PFSK-1 (cell line): ENCODE measurements around the gene DYNC1H1.

ENCODE experiments used
- FOXP2 ChIP-seq: optimal IDR thresholded peaks from 2 replicates; pipeline ENCODE3; 2011; ENCODE audit warnings: borderline replicate concordance, control low read depth, inconsistent platforms; ENCODE audit not compliant: insufficient read depth; ENCODE audit errors: extremely low read length, extremely low read depth
- POLR2AphosphoS5 ChIP-seq: IDR thresholded peaks from 2 replicates; pipeline ENCODE4 v1.6.1; 2012; ENCODE audit warnings: low read depth, mild to moderate bottlenecking, control low read depth, low read length, moderate library complexity
- SIN3A ChIP-seq: IDR thresholded peaks from 2 replicates; pipeline ENCODE4 v1.6.1; 2012; ENCODE audit warnings: mild to moderate bottlenecking, low read length, moderate library complexity, borderline replicate concordance; ENCODE audit not compliant: insufficient read depth
- TAF1 ChIP-seq: IDR thresholded peaks from 2 replicates; pipeline ENCODE4 v1.6.1; 2012; ENCODE audit warnings: low read length, control low read depth, borderline replicate concordance; ENCODE audit not compliant: insufficient read depth
- TF ChIP-seq, protein P1 (sequence below), 2 experiments: IDR thresholded peaks; 2 replicates each; pipeline versions ENCODE4 v1.6.1 to v1.8.0; 2011 to 2012; ENCODE audit warnings: low read depth in 2 of 2, low read length in 2 of 2, control low read depth in 1 of 2, inconsistent platforms in 1 of 2, mild to moderate bottlenecking in 1 of 2, moderate library complexity in 1 of 2; ENCODE audit not compliant: insufficient read depth in 1 of 2

DYNC1H1 gene

DNA sequence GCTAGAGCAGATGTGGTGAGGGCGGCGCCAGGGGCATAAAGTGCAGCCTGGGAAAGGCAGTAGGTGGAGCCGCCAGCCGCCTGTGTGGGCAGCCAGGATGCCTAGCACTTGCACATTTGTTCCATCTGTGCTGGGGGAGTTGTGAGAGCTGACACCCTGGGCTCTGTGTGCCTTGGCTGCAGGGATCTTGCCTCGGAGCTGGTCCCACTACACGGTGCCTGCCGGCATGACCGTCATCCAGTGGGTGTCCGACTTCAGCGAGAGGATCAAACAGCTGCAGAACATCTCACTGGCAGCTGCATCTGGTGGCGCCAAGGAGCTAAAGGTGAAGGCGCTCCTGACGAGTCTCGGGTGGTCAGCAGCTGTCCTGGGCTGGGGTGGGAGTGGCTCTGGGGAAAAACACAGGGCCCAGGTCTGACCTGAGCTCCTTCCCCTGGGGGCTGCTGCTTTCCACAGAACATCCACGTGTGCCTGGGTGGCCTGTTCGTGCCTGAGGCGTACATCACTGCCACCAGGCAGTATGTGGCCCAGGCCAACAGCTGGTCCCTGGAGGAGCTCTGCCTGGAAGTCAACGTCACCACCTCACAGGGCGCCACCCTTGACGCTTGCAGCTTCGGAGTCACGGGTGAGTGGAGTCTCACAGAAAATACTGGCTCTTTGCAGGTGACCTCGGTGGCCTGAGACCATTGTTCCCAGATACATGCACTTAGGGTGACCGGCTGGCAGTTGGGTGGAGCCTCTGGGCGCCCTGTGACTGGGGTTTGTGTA lies 85.1 kb downstream of the DYNC1H1 start:
- TF ChIP-seq FOXP2, result no peak

DNA sequence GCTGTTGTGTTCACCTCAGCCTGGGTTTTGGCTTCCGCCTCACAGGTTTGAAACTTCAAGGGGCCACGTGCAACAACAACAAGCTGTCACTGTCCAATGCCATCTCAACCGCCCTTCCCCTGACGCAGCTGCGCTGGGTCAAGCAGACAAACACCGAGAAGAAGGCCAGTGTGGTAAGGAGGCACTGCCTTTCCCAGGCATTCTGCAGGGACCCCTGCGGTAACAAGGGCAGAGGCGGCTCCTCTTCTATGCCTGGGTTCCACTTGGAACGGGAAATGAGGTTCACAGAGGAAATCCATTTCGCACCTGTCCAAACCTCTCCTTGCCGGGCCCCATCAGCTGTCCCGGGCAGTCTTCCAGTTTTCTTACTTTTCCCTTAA lies 85.6 kb downstream of the DYNC1H1 start:
- TF ChIP-seq POLR2AphosphoS5, result no peak
- no peak for TF ChIP-seq SIN3A
- TF ChIP-seq TAF1, result no peak
- TF ChIP-seq FOXP2, result no peak
- TF ChIP-seq, protein P1, sequence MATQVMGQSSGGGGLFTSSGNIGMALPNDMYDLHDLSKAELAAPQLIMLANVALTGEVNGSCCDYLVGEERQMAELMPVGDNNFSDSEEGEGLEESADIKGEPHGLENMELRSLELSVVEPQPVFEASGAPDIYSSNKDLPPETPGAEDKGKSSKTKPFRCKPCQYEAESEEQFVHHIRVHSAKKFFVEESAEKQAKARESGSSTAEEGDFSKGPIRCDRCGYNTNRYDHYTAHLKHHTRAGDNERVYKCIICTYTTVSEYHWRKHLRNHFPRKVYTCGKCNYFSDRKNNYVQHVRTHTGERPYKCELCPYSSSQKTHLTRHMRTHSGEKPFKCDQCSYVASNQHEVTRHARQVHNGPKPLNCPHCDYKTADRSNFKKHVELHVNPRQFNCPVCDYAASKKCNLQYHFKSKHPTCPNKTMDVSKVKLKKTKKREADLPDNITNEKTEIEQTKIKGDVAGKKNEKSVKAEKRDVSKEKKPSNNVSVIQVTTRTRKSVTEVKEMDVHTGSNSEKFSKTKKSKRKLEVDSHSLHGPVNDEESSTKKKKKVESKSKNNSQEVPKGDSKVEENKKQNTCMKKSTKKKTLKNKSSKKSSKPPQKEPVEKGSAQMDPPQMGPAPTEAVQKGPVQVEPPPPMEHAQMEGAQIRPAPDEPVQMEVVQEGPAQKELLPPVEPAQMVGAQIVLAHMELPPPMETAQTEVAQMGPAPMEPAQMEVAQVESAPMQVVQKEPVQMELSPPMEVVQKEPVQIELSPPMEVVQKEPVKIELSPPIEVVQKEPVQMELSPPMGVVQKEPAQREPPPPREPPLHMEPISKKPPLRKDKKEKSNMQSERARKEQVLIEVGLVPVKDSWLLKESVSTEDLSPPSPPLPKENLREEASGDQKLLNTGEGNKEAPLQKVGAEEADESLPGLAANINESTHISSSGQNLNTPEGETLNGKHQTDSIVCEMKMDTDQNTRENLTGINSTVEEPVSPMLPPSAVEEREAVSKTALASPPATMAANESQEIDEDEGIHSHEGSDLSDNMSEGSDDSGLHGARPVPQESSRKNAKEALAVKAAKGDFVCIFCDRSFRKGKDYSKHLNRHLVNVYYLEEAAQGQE (IDR thresholded peaks at IDR 0.05; ENCODE audit: insufficient read depth in 1 of 2, low read depth in 2 of 2, low read length in 2 of 2), result no peak

DNA sequence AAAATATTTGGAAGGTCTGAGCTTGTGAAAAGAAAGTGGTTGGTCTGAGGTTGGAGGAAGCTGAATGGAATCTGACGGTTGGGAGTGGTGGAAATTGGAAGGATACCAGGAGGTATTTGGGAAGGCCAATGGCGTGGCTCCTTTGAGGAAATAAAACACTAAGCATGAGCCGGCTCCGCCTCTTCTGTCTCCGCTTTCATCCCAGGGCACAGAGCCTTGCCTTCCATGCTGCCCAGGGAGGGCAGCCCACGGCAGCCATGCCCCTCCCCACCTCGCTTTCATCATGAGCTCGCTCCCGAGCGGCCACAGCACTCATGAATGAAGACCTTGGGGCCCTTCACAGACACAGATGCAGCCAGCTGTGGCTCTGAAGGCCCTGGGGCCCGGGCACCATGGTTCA lies 86.3 kb downstream of the DYNC1H1 start:
- TF ChIP-seq TAF1, result no peak
- TF ChIP-seq POLR2AphosphoS5, result no peak
- TF ChIP-seq, protein P1 (IDR thresholded peaks at IDR 0.05; ENCODE audit: insufficient read depth in 1 of 2, low read depth in 2 of 2, low read length in 2 of 2), result no peak
- TF ChIP-seq SIN3A, result no peak
- TF ChIP-seq FOXP2, result no peak

DNA sequence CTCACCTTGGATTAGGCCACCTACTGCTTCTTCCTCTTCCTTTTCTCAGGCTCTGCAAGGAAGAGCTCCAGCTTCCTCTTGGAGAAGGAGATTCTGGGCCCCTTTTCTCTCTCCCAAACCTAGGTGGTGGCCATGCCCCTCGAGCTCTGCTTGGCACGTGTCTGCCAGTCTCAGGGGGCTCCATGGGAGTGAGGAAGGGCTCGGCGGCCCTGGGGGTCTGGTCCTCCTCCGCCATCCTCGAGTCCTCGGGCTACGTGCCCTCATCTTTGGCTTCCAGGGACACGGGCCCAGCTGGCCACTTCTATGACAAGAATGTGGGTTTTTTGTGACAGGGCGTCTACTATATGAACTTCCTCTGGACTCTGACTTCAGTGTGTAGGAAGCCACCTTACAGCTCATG lies 88.1 kb downstream of the DYNC1H1 start:
- TF ChIP-seq FOXP2 (no peak), SIN3A (no peak), TAF1 (no peak), POLR2AphosphoS5 (no peak)
- TF ChIP-seq, protein P1 (IDR thresholded peaks at IDR 0.05; ENCODE audit: insufficient read depth in 1 of 2, low read depth in 2 of 2, low read length in 2 of 2), result no peak

DNA sequence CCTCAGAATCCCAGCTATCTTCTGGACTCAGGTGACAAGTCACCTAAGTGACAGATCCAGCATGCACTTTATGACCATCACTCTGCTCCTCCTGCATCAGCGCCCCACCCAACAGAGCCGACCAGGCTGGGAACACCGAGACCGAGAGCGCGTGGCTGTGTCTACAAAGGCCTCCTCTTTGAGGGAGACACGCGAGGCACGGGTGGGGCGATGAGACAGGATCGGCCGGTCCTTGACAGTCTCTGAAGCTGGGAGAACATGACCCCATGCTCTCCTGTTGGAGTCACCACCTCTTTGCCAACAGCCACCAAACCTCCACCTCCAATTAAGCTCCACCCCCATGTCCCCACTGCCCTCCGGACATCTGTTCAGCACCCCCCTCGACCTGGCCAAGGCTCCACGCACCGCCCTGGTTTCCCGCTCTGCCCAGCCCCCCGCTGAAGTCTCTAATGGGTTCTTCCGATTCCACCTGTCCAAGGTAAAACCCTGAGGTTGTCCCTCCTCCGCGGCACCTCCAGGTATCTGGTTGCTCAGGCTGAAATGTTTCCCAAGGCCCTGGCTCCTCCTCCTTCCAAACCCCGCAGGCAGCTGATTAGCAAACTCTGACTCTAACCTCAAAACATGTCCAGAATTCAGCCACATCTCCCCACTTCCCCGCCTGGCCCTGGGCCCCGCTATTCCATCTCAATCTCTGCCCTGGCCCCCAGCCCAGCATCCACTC lies 91.0 kb downstream of the DYNC1H1 start:
- TF ChIP-seq TAF1 (no peak), FOXP2 (no peak), SIN3A (no peak), POLR2AphosphoS5 (no peak)
- TF ChIP-seq, protein P1 (IDR thresholded peaks at IDR 0.05; ENCODE audit: insufficient read depth in 1 of 2, low read depth in 2 of 2, low read length in 2 of 2), result no peak
